Neuronal stem cell (in vitro differentiated cells): ENCODE measurements around the gene DTYMK.

Experiments used
- DNase-seq: peaks from one replicate; pipeline ENCODE4 v3.0.0-alpha.2; 2013; ENCODE audit warnings: low spot score
- H2AFZ ChIP-seq: one replicate; pipeline ENCODE4 v1.6.1; 2013; ENCODE audit warnings: mild to moderate bottlenecking, low read length, inconsistent platforms
- H2AK5ac ChIP-seq: 2 replicates; pipeline ENCODE4 v1.6.1; 2013; ENCODE audit warnings: low read depth, mild to moderate bottlenecking, inconsistent platforms, low read length, moderate library complexity, mixed read lengths
- H2BK120ac ChIP-seq: 2 replicates; pipeline ENCODE4 v1.6.1; 2013; ENCODE audit warnings: low read depth, mild to moderate bottlenecking, inconsistent platforms, low read length, moderate library complexity, mixed read lengths
- H2BK12ac ChIP-seq: one replicate; pipeline ENCODE4 v1.6.1; 2013; ENCODE audit warnings: low read length, inconsistent platforms
- H2BK15ac ChIP-seq: 2 replicates; pipeline ENCODE4 v1.6.1; 2013; ENCODE audit warnings: mild to moderate bottlenecking, low read length, inconsistent platforms, mixed read lengths
- H2BK5ac ChIP-seq: one replicate; pipeline ENCODE4 v1.6.1; 2013; ENCODE audit warnings: inconsistent platforms, mild to moderate bottlenecking, low read length, moderate library complexity
- H3K14ac ChIP-seq: one replicate; pipeline ENCODE4 v1.6.1; 2013; ENCODE audit warnings: low read length, inconsistent platforms
- H3K18ac ChIP-seq: 2 replicates; pipeline ENCODE4 v1.6.1; 2013; ENCODE audit warnings: low read length, inconsistent platforms
- H3K23ac ChIP-seq: 2 replicates; pipeline ENCODE4 v1.6.1; 2013; ENCODE audit warnings: low read depth, mild to moderate bottlenecking, mixed read lengths, low read length, inconsistent platforms; ENCODE audit not compliant: poor library complexity
- H3K27ac ChIP-seq: replicated peaks from 3 replicates; pipeline ENCODE4 v1.5.1; 2013; ENCODE audit warnings: low read length, inconsistent platforms
- H3K27me3 ChIP-seq, 3 experiments: 2 replicates each; pipeline ENCODE4 v1.6.1; 2013; ENCODE audit warnings: low read length in 3 of 3, mild to moderate bottlenecking in 2 of 3, inconsistent platforms in 1 of 3, low read depth in 1 of 3, mixed read lengths in 1 of 3, moderate library complexity in 1 of 3; ENCODE audit not compliant: control insufficient read depth in 3 of 3, insufficient read depth in 3 of 3
- H3K36me3 ChIP-seq, 2 donors: replicated peaks in 1 of 2; 2 replicates each; pipeline ENCODE4 v1.6.1; 2013; ENCODE audit warnings: low read length in 2 of 2; ENCODE audit not compliant: control insufficient read depth in 2 of 2, insufficient read depth in 2 of 2
- H3K4ac ChIP-seq: 2 replicates; pipeline ENCODE4 v1.6.1; 2013; ENCODE audit warnings: inconsistent platforms, mild to moderate bottlenecking, low read length, moderate library complexity
- H3K4me1 ChIP-seq, 2 donors: 1 replicate in 1 of 2; 2 replicates in 1 of 2; pipeline ENCODE4 v1.6.1; 2013; ENCODE audit warnings: low read length in 2 of 2, low read depth in 1 of 2; ENCODE audit not compliant: control insufficient read depth in 2 of 2, insufficient read depth in 1 of 2
- H3K4me2 ChIP-seq: one replicate; pipeline ENCODE4 v1.6.1; 2013; ENCODE audit warnings: mild to moderate bottlenecking, low read length, inconsistent platforms; ENCODE audit not compliant: insufficient read depth, poor library complexity, severe bottlenecking
- H3K4me3 ChIP-seq, 2 donors: 2 replicates each; pipeline ENCODE4 v1.5.1; 2013; ENCODE audit warnings: low read length in 2 of 2, mild to moderate bottlenecking in 2 of 2, inconsistent platforms in 1 of 2, moderate library complexity in 1 of 2
- H3K79me1 ChIP-seq: one replicate; pipeline ENCODE4 v1.6.1; 2013; ENCODE audit warnings: low read depth, mild to moderate bottlenecking, inconsistent platforms, low read length, moderate library complexity
- H3K9ac ChIP-seq: one replicate; pipeline ENCODE4 v1.6.1; 2013; ENCODE audit warnings: mild to moderate bottlenecking, low read depth, low read length, inconsistent platforms; ENCODE audit not compliant: poor library complexity
- H3K9me3 ChIP-seq, 2 donors: replicated peaks in 1 of 2; 2 replicates each; pipeline versions ENCODE3 to v1.6.1; 2013; ENCODE audit warnings: low read length in 2 of 2, mild to moderate bottlenecking in 2 of 2, inconsistent platforms in 1 of 2, low read depth in 1 of 2, mixed read lengths in 1 of 2, moderate library complexity in 1 of 2; ENCODE audit not compliant: control insufficient read depth in 2 of 2, insufficient read depth in 1 of 2
- H4K8ac ChIP-seq: one replicate; pipeline ENCODE4 v1.6.1; 2013; ENCODE audit warnings: low read depth, mild to moderate bottlenecking, inconsistent platforms, low read length, moderate library complexity
- H4K91ac ChIP-seq: one replicate; pipeline ENCODE4 v1.6.1; 2013; ENCODE audit warnings: low read length, low read depth, mild to moderate bottlenecking, inconsistent platforms; ENCODE audit not compliant: poor library complexity
- WGBS, 2 donors: extraction: QIAGEN DNeasy Blood & Tissue Kit; methylation state at CpG; one replicate each; pipeline ENCODE4 v1.1.7; 2013; ENCODE audit warnings: missing lambda C conversion rate in 2 of 2, mixed read lengths in 1 of 2; ENCODE audit not compliant: insufficient read length in 2 of 2, insufficient replicate concordance in 1 of 2; ENCODE audit errors: extremely low coverage in 2 of 2; 5-methylcytosine and 5-hydroxymethylcytosine counted together

Gene DTYMK

GRCh38 chr2:241701399-241702154 is 15.0 kb upstream of the DTYMK start, which contains the start of gene ING5:
TSS of gene ING5 (plus strand) at chr2:241702039. CDS start at chr2:241702066, 27 bp downstream.
- Histone ChIP-seq H2BK5ac (peak within 1 kb of the TSS; percentile 66), H2BK120ac (peak within 1 kb of the TSS; percentile 81), H3K23ac (peak within 1 kb of the TSS; percentile 93), H2BK12ac (peak within 1 kb of the TSS; percentile 58), H2AK5ac (peak within 1 kb of the TSS; percentile 96), H4K8ac (peak within 1 kb of the TSS; percentile 96), H3K79me1 (peaks cover 15% of the 10 kb centered on the region), H3K4ac (no peak within 1 kb of the TSS), H3K14ac (peak within 1 kb of the TSS; percentile 82), H3K36me3 (peaks cover 12 to 25% of the 10 kb centered on the region in 2 donors), H3K18ac (peak within 1 kb of the TSS; percentile 98), H4K91ac (no peak within 1 kb of the TSS), H3K4me2 (peak within 1 kb of the TSS; percentile 90), H3K9me3 (peaks cover 6 to 15% of the 10 kb centered on the region in 2 donors), H2BK15ac (no peak within 1 kb of the TSS), H3K27me3 (no peaks in the 10 kb centered on the region), H2AFZ (peak within 1 kb of the TSS; percentile 98), H3K4me1 (peaks cover 5 to 7% of the 10 kb centered on the region in 2 donors), H3K4me3 (peak within 1 kb of the TSS; percentile 95 to 97), H3K9ac (peak within 1 kb of the TSS; percentile 88), H3K27ac (peak within 1 kb of the TSS; percentile 87)
- DNase-seq = peak; percentile 95
- WGBS, 2 donors = no CpG with 5 or more reads among the region's 96 CpGs

- H2BK120ac ChIP-seq = no peak overlapping the region
- H2BK5ac ChIP-seq = no peak overlapping the region
- H3K18ac ChIP-seq = no peak overlapping the region
- peak overlapping the region; percentile 95 to 97 for H3K4me3 ChIP-seq
- H3K9me3 ChIP-seq = peaks cover 5 to 10% of the 10 kb centered on the region in 2 donors
- peak overlapping the region; percentile 90 for H2AFZ ChIP-seq
- peaks cover 15% of the 10 kb centered on the region for H3K79me1 ChIP-seq
- H3K4me2 ChIP-seq = peak overlapping the region; percentile 80
- H2AK5ac ChIP-seq = no peak overlapping the region
- H2BK12ac ChIP-seq = no peak overlapping the region
- H3K14ac ChIP-seq = no peak overlapping the region
- no peaks in the 10 kb centered on the region for H3K27me3 ChIP-seq
- no peak overlapping the region for H4K8ac ChIP-seq
- H3K36me3 ChIP-seq = peaks cover 9 to 20% of the 10 kb centered on the region in 2 donors
- H3K9ac ChIP-seq = peak overlapping the region; percentile 88
- no CpG with 5 or more reads among the region's 17 CpGs for WGBS, 2 donors
- peak overlapping the region; percentile 51 for H3K27ac ChIP-seq
- no peak overlapping the region for H2BK15ac ChIP-seq
- DNase-seq = no peak
- no peak overlapping the region for H4K91ac ChIP-seq
- no peak overlapping the region for H3K4ac ChIP-seq
- peaks cover 5 to 7% of the 10 kb centered on the region in 2 donors for H3K4me1 ChIP-seq
- H3K23ac ChIP-seq = peak overlapping the region; percentile 91
Observed at GRCh38 chr2:241701149-241701398, 14.5 kb upstream of the DTYMK start.

DNA sequence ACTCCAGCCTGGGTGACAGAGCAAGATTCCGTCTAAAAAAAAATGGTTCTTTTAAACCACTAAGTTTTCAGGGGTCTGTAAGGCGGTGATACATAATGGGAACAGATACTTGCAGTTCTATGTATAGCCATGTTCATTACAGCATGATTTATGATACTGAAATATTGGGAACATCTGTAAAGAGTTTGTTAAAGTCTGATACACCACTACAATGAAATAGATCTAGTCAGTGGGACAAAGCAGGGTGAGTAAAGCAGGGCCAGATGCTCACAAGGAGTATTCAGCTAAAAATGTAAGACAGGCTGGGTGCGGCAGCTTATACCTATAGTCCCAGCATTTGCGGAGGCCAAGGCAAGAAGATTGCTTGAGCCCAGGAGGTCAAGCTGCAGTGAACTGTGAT is 9.0 kb upstream of the DTYMK start:
- Histone ChIP-seq H2AFZ (no peak overlapping the region), H3K14ac (no peak overlapping the region), H3K9me3 (no peaks in the 10 kb centered on the region), H3K79me1 (no peaks in the 10 kb centered on the region), H3K23ac (no peak overlapping the region), H4K91ac (no peak overlapping the region), H4K8ac (no peak overlapping the region), H3K4me2 (no peak overlapping the region), H3K27me3 (no peaks in the 10 kb centered on the region), H2BK15ac (no peak overlapping the region), H3K27ac (no peak overlapping the region), H3K36me3 (peaks cover 7 to 43% of the 10 kb centered on the region in 2 donors), H2AK5ac (no peak overlapping the region), H3K4me1 (no peaks in the 10 kb centered on the region), H2BK12ac (no peak overlapping the region), H2BK5ac (no peak overlapping the region), H3K9ac (no peak overlapping the region), H3K4me3 (no peak overlapping the region), H3K4ac (no peak overlapping the region), H3K18ac (no peak overlapping the region), H2BK120ac (no peak overlapping the region)
- DNase-seq = no peak
- no CpG with 5 or more reads among the region's 4 CpGs for WGBS, 2 donors

GRCh38 chr2:241692448-241692847 is 5.8 kb upstream of the DTYMK start:
- H3K27me3 ChIP-seq = no peaks in the 10 kb centered on the region
- no peak for DNase-seq
- no peaks in the 10 kb centered on the region for H3K79me1 ChIP-seq
- H2BK15ac ChIP-seq = no peak overlapping the region
- WGBS, 2 donors = no CpG with 5 or more reads among the region's 6 CpGs
- peaks cover 18 to 57% of the 10 kb centered on the region in 2 donors for H3K36me3 ChIP-seq
- no peak overlapping the region for H3K4me3 ChIP-seq
- H3K14ac ChIP-seq = no peak overlapping the region
- no peak overlapping the region for H4K8ac ChIP-seq
- peaks cover 3 to 7% of the 10 kb centered on the region in 2 donors for H3K4me1 ChIP-seq
- no peak overlapping the region for H3K23ac ChIP-seq
- H3K4ac ChIP-seq = no peak overlapping the region
- no peak overlapping the region for H2BK12ac ChIP-seq
- H3K9ac ChIP-seq = peak overlapping the region; percentile 30
- no peak overlapping the region for H4K91ac ChIP-seq
- H3K27ac ChIP-seq = no peak overlapping the region
- H2AFZ ChIP-seq = no peak overlapping the region
- no peak overlapping the region for H2AK5ac ChIP-seq
- no peak overlapping the region for H2BK5ac ChIP-seq
- H2BK120ac ChIP-seq = no peak overlapping the region
- H3K4me2 ChIP-seq = no peak overlapping the region
- H3K18ac ChIP-seq = no peak overlapping the region
- no peaks in the 10 kb centered on the region for H3K9me3 ChIP-seq
